Islet precursor cell (in vitro differentiated cells): Measurements from ENCODE around the gene PFDN6.
"Not testable (repeated sequence)": the region's sequence is repeated elsewhere in the genome, so short reads cannot be mapped to it uniquely, and the experiment has no call there.

Experiments
- DNase-seq: peaks from one replicate; pipeline ENCODE4 v3.0.0-alpha.2; 2018

Gene PFDN6

DNA sequence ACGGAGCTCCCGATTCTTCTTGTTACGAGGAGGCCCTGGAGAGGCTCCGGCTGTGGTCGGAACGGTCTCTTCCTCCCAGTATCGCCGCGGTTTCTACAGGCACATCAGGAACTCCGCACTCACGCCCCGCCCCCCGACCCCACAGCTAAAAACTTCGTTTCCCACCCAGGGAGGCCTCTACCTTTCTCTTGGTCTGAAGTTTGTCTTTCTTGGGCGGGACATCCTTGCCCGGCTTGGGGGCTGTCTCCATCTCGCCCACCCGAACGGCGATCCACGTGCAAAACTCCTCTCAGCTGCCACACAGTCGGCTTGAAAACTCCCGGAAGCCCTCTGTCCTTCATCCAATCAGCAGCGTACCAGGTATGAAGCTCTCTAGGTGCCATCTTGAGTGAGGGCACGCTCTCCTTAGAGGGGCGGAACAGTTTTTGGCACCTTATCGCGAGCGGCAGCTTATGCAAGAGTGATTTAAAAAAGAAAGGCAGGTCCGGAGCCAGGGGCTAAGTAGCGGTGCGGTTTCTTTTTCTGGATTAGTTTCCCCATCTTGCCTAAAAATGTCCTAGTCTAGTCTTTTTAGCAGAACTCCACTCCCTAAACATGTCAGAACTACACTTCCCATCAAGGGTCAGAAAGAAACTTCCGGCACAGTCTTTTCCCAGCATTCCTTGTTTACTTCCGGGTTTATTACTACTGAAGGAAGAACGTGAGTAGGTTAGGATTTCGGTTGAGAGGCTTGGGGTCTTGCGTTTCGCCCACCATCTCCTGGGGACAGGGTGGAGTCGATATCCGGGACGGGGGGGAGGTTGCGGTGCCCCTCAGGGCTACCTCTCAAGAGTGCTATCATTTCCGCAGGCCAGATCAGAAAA lies at the start of gene PFDN6, which contains the start of gene WDR46:
Gene PFDN6, plus strand, starts transcription at position 681 of the 863 bp plus-strand sequence. CDS start 256 bp downstream, outside the sequence.
Gene WDR46, minus strand, starts transcription at position 319 of the 863 bp plus-strand sequence. Its CDS starts 69 bp downstream, at position 250.
- DNase-seq, result peak; percentile 93

DNA sequence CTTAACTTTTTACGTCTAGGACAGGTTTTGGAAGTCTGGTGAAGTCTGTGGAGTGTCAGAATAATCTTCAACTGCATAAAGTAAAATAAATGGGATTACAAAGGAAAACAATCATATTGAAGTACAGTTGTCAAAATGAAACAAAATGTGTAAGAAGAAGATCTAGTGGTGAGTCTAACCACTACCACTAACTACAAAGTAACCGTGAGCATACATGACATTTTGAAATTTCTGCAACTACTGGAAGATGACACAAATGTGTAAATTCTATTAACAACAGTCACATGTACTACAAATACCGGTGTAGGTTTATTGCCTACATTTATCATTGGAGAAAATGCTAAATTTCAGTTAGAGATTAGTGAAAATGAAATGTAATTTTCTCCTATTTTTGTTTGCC lies 47.4 kb upstream of the PFDN6 start:
- DNase-seq, result no peak

DNA sequence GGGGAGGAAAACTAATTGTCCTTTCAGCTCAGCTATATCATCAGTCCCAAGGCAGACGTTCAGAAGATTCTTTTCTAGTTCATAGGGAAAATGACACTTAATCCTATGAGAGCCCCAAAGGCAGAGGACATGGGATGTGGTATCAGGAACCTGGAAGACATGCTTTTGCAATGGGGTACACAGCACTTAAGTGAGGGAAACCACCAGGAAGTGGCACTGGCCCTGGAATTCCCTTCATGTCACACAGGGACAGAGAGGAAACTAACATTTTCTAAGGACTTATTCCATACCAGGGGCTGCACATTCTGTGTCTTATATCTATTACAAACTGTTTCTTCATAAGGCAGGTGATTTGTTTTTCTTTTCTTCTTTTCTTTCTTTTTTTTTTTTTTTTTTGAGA lies 45.9 kb upstream of the PFDN6 start:
- DNase-seq, result peak; percentile 9

DNA sequence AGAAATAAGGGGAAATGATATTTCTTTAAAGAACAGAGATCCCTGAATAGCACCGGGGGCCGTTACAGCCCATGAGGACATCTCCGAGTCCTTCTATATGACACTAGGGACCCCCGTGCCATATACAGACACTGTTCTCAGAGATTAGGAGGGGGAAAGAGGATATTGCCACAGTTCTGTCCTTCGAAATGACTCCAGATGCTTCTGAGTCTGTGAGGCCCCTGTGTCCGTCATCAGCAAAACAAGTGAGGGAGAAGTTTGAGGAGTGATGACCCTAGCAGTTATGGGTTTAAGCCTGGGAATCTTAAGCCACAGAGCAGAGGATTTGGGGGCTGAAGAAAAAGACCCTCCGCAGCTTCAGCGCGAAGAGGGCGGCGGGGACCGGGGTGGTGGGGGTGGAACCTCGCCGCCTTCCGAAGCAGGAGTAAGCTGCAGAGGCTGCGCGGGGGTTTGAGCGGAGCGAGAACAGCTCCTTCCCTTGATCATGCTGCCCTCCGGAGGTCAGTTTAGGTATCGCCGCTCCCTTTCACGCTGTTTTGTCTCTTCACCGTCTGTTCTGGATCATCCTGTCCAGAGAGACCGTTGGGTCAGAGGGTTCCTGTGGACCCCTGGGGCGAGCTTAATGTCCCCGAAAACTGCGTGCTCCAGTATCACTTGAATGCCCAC lies 41.3 kb upstream of the PFDN6 start:
- peak; percentile 90 for DNase-seq

DNA sequence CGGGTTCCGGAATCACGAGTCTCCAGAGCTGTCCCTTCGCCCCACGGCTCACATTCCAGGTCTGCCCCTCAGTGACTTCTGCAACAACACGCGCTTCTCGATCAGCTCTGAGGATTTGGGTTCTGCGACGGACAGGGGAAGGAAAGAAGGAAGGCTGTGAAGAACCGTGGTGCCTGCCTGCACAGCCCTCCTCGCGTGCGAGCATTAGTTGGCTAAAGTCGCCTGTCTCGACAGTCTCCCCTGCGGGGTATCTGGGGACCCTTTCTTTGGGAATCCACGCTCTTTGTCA lies 40.8 kb upstream of the PFDN6 start:
- no peak for DNase-seq

DNA sequence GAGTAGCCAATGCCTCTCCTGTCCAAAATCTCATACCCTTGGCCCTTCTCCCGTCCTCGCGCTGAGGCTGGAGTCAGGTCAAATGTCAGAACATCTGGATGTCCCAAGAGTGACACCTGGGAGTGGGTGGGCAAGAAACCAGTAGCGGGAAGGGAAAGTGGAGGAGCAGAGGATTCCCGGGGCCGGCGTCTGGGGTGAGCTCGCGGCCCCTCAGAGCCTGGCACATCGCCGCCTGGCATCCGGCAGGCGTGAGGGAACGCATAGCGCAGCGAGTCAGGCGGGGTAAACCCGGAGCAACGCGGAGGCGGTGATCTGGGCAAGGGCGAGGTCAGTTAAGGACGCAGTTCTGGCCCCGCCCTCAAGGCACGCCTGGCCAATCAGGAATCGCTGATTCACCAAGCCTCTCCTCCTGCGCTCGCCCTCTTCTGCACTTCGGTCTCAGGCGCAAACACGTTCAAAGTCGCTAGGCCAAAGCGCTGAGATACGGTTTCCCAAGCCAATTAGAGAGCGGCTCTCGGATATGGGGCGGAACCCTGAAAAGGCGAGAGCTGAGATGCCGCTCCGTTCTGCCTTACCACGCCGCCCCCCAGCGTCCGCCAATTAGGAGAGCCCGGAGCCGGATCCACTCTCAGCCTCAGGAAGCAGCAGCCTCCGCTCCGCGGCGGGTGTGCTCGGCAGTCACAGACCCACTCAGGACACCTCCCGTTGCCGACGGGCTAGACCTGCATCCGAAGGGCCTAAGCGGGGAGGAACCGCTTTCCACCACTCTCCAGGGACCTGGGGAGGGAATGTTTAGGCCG lies 40.3 kb upstream of the PFDN6 start:
- DNase-seq, result peak; percentile 99

DNA sequence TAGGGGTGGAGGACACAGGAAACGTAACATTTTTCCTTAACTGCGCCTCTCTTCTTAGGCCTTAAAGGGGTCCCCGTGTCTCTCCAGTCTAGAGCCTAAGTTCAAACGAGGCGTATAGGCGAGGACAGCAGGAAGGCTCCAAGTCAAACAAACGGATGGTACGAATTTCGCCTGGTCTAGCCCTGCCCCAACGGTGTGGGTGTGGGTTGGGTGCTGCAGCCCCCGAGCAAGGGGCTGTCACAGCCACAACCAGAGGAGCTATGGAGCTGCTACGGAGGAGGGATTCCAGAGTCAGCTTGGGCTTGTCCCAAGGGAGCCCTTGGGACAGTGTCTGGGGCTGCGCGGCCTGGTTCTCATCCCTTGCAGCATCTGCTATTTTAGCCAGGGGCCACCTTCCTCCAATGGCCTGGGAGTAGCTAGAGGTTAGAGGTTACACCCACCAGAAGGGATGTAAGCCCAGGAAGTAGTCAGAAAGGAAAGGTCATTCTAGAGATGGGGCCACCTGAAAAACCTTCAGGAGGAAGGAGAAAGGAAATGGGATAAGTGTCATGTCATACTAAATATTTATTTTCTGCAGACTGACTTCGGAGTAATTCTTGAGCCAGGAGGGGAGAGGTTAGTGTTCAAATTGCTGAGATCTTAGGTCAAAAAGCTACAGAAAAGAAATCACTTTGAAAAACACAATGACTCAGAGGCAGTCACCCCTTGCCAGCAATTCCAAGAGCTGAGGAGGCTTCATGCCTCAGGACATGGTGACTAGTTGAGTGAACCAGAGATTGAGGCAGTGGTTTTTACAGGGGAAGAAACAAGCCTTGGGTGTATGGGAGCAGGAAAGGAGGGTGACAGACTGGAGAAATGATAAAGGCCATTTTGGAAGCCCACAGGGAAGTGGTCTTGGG lies 39.4 kb upstream of the PFDN6 start:
- peak; percentile 67 for DNase-seq

DNA sequence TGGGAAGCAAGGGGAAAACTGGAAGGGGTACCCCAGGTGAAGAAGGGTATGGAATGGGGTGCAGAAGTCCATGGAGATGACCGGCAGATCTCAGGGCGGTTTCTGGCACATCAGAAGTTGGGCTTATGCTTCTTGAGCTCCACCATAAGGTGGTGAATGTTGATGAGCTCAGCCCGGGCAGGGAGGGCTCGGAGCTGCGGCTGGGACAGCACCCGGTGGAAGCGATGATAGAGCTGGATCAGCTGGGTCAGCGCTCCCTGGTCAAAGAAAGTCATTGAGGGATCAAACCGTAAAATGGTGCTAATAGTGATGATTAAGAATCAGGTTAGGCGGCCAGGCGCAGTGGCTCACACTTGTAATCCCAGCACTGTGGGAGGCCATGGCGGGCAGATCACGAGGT lies 38.7 kb upstream of the PFDN6 start:
- DNase-seq, result no peak

DNA sequence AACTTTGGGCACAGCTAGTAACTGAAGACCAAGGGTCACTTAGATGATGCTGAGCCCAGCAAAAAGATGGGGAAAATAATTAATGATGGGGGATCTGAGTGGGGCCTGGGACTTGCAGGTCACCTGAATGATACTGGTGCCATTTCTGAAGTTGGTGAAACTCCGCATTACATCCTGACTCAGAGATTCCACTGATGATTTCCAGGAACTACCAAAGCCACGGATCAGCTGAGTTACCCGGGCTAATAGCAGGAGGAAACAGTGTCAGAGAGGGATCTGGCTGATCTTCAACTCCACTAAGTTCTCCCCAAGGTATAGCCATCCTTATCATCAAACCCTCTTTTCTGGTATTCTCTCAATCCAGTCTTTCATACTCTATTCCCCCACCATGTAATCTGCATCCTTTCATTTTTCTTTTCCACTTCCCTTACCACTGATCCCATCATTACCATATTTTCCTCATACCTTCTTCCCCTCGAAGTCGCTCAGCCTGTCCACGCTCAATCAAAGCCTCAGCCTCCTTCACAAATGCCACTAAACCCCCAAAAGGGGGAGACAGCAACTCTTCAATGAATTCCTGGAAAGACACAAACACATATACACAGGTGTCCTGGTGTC lies 37.9 kb upstream of the PFDN6 start:
- DNase-seq, result no peak

DNA sequence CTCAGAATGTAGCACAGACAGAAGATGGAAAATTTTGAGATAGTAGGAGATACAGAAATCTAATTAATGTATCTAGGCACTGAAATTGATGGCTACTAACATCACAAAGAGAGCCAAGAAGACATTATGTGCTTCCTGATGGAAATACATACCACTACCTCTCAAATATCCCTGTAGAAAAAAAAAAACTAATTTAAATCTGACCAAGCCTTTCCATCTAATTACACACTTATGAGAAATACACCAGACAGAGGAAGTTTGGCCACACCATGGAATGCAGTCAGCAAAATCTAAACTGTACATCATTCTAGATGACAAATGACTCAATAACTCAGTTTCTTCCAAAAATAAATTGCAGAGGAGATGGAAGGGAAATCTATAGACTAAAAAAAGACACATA lies 36.6 kb upstream of the PFDN6 start:
- no peak for DNase-seq

DNA sequence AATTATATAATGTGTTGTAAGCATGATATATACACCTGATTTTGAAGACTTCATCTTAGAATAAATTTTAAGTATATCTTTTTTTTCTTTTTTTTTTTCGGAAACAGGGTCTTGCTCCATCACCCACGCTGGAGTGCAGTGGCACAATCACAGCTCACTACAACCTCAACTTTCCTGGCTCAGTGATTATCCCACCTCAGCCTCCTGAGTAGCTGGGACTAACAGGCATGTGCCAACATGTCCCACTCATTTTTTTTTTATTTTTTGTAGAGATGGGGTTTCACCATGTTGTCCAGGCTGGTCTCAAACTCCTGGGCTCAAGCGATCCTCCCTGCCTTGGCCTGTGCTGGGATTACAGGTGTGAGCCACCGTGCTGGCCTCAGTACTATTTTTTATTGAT lies 34.8 kb upstream of the PFDN6 start:
- DNase-seq, result no peak

DNA sequence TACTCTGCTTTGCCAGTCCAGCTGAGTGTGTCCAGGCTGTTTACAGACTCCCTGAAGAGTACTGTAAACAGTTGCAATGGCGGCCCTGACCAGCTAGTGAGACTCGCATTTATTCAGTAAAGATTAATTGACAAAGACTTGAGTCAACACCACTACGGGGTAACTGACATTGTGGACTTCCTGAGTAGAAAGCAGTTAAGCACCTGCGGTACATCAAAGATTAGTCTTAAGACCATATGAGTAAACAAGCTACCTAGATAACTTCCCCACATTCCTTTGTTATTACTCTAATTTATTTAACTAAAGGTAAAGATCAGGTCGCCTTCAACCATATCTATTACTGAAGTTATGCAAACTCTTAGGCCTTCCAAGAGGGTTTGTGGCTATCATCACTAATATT lies 30.4 kb upstream of the PFDN6 start:
- DNase-seq, result no peak

DNA sequence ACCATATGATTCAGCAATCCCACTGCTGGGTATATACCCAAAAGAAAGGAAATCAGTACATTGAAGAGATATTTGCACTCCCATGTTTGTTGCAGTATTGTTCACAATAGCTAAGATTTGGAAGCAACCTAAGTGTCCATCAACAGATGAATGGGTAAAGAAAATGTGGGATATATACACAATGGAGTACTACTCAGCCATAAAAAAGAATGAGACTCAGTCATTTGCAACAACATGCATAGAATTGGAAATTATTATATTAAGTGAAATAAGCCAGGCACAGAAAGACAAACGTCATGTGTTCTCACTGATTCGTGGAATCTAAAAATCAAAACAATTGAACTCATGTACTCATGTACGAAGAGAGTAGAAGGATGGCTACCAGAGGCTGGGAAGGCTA lies 26.9 kb upstream of the PFDN6 start:
- DNase-seq, result not testable (repeated sequence)

DNA sequence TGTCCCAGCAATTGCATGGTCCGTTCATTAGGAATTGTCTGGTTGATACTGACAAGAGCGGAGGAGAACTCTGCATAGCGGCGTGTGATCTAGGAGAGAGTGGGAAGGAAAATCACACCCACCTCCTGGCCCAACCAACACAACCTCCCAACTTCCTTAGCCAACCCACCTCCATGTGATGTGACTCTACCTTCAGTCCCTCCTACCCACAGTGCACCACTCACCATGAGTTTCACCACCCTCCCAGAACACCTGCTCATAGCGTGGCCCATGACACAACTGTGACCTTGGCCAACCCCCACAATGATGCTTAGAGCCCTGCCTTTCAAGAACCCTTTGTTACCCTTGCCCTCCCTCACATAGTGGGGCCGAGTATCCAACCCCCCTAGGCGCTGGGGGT lies 25.4 kb upstream of the PFDN6 start:
- DNase-seq, result no peak

DNA sequence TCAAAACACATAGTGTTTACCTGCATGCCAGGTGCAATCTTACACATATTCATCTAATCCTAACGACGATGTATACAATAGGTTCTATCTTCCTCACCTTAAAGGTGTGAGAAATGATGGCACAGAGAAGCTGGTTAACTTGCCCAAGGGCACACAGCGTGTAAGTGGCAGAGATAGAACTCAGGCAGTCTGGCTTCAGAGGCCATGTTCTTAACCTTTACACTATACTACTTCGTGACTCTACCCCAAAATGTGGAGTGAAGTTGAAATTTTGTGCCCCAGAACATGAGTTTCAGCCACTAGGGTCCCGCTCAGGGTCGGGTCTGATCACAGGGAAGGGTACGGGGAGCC lies 18.3 kb upstream of the PFDN6 start:
- no peak for DNase-seq

DNA sequence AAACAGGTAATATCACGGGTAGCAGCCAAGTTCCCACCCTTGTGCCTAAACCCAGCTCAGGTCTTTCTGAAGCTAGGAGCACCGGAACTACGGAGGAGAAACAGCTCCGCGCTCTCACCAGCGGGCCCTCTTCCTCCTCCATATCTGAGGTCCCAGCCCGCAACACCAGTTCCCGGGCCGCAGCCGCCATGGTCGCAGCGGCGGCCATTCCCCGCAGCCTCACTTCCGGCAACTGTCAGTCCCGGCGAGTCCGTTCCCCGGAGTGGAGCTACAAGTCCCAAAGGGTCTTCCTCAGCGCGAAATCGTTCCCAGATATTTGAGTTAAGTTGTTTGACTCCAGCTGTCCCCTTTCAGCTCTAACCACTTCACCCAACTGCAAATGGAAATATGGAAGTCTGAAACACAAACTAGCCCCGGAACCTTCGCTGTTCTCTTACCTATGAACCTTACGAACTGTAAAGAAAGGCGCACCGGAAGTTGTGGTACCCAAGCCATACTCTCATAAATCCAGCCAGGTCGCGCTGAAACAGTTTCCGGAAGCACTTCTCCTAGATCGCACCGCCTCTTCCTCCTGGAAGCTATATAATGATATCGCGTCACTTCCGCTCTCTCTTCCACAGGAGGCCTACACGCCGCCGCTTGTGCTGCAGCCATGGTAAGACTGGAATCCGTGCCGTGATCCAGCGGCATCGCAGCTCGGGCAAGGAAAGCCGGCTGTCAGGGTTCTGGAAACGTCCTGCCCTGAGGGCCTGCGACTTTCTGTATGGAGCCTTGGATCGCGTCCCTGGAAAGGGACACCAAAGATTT lies 17.7 kb upstream of the PFDN6 start, which contains the start of the genes RPS18 and VPS52:
Gene RPS18, plus strand, starts transcription at position 608 of the 807 bp plus-strand sequence. Its CDS starts 45 bp downstream, at position 653.
Gene VPS52, minus strand, starts transcription at position 409 of the 807 bp plus-strand sequence. Its CDS starts 201 bp downstream, at position 208.
- DNase-seq, result peak; percentile 97

DNA sequence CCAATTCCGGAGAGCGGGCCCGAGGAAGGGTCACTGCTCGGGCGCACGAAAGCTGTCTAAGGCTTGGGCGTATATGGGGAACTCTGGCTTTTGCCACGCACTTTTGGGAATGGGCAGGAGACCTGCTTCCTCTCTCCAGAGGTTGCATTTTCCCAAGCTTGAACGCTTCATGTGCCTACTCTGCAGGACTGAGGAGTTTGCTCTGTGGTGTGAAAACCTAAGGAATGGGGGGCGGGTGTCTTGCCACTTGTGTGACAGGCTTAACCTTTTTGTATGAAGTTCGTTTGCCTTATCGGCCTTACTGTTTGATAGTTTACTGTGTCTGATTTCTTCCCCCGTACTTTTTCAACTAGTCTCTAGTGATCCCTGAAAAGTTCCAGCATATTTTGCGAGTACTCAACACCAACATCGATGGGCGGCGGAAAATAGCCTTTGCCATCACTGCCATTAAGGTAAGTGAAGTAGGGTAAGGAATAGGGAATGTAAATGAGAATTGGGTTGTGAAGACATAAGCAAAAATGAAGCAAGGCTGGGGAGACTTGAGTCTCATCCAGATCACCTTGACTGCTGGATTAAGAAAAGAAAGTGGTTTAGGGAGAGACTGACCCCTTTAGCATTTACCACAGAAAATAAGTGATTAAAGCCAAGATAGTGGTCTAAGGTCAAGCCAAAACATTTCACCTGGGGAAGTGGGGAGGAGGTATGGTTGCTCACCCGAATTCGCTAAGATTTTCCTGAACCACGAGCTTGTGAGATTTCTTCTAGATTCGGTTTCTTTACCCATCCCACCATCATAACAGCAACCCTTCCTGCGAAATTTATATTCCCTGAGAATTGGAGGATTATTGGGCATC lies 16.9 kb upstream of the PFDN6 start:
- no peak for DNase-seq

DNA sequence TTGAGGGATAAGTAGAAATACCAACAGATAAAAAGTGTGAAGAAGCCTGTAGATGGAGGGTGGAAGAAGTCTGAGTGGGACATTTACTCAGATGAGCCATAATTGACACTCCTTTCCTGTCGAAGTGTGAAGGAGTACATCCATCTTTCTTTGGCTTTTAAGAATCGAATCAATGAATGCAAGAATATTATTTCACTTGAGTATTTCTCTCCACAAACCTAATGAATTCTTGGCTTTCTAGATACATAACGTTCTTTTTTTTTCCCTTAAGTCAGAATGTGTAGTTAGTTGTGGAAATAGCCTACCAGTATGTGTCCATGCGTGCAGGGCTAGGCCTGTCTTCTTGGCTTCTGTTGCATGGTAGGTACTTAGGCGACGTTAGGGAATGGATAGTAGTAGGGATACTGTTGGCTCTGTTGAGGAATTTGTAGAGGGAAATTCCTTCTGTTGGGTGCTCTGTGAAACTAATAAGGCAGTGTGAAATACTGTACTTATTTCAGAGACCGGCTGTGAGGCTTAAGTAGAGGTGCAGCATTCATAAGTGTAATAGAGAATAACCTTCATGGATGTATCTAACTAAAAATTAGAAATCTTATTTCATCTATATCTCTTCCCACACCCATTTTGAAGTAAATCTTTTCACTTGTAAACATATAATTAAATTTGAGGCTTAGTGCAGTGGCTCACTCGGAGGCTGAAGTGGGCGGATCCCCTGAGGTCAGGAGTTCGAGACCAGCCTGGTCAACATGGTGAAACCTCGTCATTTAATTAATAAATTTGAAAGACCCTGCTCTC lies 16.1 kb upstream of the PFDN6 start:
- DNase-seq, result no peak
